ENCODE results near the gene GLMN.
"Not testable (repeated sequence)": the region's sequence is repeated elsewhere in the genome, so short reads cannot be mapped to it uniquely, and the experiment has no call there.

The GLMN gene

GRCh38 chr1:92291372-92291999, 7.3 kb downstream of the GLMN start:
- DNase-seq, result peak; percentile 65

GRCh38 chr1:92281411-92281810, 17.4 kb downstream of the GLMN start:
- not testable (repeated sequence) for DNase-seq

GRCh38 chr1:92279781-92280180, 19.0 kb downstream of the GLMN start:
- not testable (repeated sequence) for DNase-seq

- DNase-seq, result no peak
Measured at GRCh38 chr1:92277105-92277723, 21.6 kb downstream of the GLMN start.

GRCh38 chr1:92276082-92276481, 22.7 kb downstream of the GLMN start:
- no peak for DNase-seq

GRCh38 chr1:92274939-92275338, 23.8 kb downstream of the GLMN start:
- no peak for DNase-seq

- DNase-seq, result no peak
Measured at GRCh38 chr1:92273039-92273438, 25.7 kb downstream of the GLMN start.

- no peak for DNase-seq
Measured at GRCh38 chr1:92262516-92262915, 36.3 kb downstream of the GLMN start.

GRCh38 chr1:92259350-92259749, 39.4 kb downstream of the GLMN start:
- peak; percentile 18 for DNase-seq

GRCh38 chr1:92254714-92255113, 44.1 kb downstream of the GLMN start:
- not testable (repeated sequence) for DNase-seq

GRCh38 chr1:92244376-92244775, 54.4 kb downstream of the GLMN start:
- DNase-seq, result no peak

GRCh38 chr1:92240034-92240433, 58.8 kb downstream of the GLMN start:
- DNase-seq, result no peak

- no peak for DNase-seq
Measured at GRCh38 chr1:92230736-92231135, 68.1 kb downstream of the GLMN start.

GRCh38 chr1:92228401-92228800, 70.4 kb downstream of the GLMN start:
- DNase-seq, result no peak

GRCh38 chr1:92219028-92219427, 79.8 kb downstream of the GLMN start:
- no peak for DNase-seq

GRCh38 chr1:92218559-92218958, 80.2 kb downstream of the GLMN start:
- DNase-seq, result no peak

GRCh38 chr1:92217721-92218120, 81.1 kb downstream of the GLMN start, which contains the start of gene C1orf146:
TSS of gene C1orf146 (plus strand) at chr1:92217915. CDS start at chr1:92231421, 13,506 bp downstream.
- no peak for DNase-seq

GRCh38 chr1:92211166-92211565, 87.6 kb downstream of the GLMN start:
- DNase-seq, result no peak

- peak; percentile 17 for DNase-seq
Measured at GRCh38 chr1:92210701-92211100, 88.1 kb downstream of the GLMN start.

GRCh38 chr1:92203105-92203504, 95.7 kb downstream of the GLMN start:
- DNase-seq, result no peak

GRCh38 chr1:92201973-92202372, 96.8 kb downstream of the GLMN start:
- DNase-seq, result peak; percentile 90
